Vagina (tissue), 2 donors: ENCODE measurements around the gene IVD. TPM values are rescaled to one million over a fixed set of nuclear protein-coding genes. Genes with fewer than 3 reads are reported as not detected.

Experiments used
- DNase-seq, 2 donors: peaks; one replicate each; pipeline ENCODE4 v3.0.0-alpha.2; 2017; ENCODE audit errors: extremely low spot score in 2 of 2
- H3K27ac ChIP-seq: fragments of 200-600 bp; sonication (generic); one replicate; pipeline ENCODE4 v1.5.1; 2019
- H3K27me3 ChIP-seq: fragments of 200-600 bp; sonication (generic); one replicate; pipeline ENCODE4 v1.5.1; 2019
- H3K36me3 ChIP-seq, 2 donors: fragments of 200-600 bp; sonication (generic); one replicate each; pipeline ENCODE4 v1.5.1; 2017 to 2019
- H3K4me1 ChIP-seq: fragments of 200-600 bp; sonication (generic); one replicate; pipeline ENCODE4 v1.5.1; 2019
- H3K4me3 ChIP-seq, 2 donors: fragments of 200-600 bp; sonication (generic); 1 replicate in 1 of 2; 2 replicates in 1 of 2; pipeline ENCODE4 v1.5.1; 2016 to 2019
- H3K9me3 ChIP-seq: fragments of 200-600 bp; sonication (generic); one replicate; pipeline ENCODE4 v1.5.1; 2019
- POLR2A ChIP-seq, 2 donors: fragments of 450-650 bp; IDR thresholded peaks; one replicate each; pipeline ENCODE4 v1.6.1; 2017; ENCODE audit warnings: antibody characterized with exemption in 2 of 2, mild to moderate bottlenecking in 2 of 2, moderate library complexity in 2 of 2
- POLR2AphosphoS5 ChIP-seq, 2 donors: sonication (generic); formaldehyde crosslinking; IDR thresholded peaks; one replicate each; pipeline ENCODE4 v1.9.0; 2017; ENCODE audit warnings: antibody characterized with exemption in 2 of 2, mild to moderate bottlenecking in 2 of 2, low read depth in 1 of 2; ENCODE audit not compliant: insufficient read depth in 1 of 2
- intact Hi-C: fragments of 100-400 bp; cut with DNase I; formaldehyde crosslinking; loops from one replicate; pipeline ENCODE4 v1.15.1; 2023
- total RNA-seq: library from RNA; depleted of rRNA; stranded (reverse); fragments of >200 nt; gene quantifications from one replicate; pipeline ENCODE4 v1.2.3, GENCODE V29; 2016
- TF ChIP-seq, protein P1 (sequence below), 3 experiments: fragments of 450-650 bp in 2 of 3; fragments of 200-600 bp in 1 of 3; sonication (generic) in 1 of 3; IDR thresholded peaks; one replicate each; pipeline ENCODE4 v1.5.1; 2017 to 2019; ENCODE audit warnings: antibody characterized with exemption in 3 of 3, mild to moderate bottlenecking in 2 of 3, moderate library complexity in 2 of 3

IVD gene
- total RNA-seq, 1 donor from 2014 or later = 30.4 TPM

DNA sequence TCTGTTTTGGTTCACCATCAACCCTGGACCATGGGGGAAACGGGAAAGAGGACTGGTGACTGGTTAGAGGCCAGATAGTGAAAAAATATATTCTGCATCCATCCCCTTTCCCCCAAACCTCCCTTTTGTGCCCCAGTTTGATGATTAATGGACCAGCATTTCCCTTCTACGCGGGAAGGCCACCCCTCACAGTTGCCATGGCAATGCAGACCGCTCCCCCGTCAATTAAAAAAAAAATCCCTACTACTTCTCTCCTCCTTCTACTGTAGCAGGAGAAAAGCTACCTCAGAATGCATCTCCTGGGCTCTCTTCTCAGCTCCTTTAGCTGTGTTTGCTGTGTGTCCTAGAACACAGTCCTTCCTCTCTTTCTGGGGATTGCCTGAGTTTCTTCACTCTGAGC lies 39.1 kb downstream of the IVD start:
- intact Hi-C loops = no loop called here
- no peak for TF ChIP-seq POLR2AphosphoS5 (IDR thresholded peaks at IDR 0.05; ENCODE audit: insufficient read depth in 1 of 2, low read depth in 1 of 2)
- TF ChIP-seq, protein P1, sequence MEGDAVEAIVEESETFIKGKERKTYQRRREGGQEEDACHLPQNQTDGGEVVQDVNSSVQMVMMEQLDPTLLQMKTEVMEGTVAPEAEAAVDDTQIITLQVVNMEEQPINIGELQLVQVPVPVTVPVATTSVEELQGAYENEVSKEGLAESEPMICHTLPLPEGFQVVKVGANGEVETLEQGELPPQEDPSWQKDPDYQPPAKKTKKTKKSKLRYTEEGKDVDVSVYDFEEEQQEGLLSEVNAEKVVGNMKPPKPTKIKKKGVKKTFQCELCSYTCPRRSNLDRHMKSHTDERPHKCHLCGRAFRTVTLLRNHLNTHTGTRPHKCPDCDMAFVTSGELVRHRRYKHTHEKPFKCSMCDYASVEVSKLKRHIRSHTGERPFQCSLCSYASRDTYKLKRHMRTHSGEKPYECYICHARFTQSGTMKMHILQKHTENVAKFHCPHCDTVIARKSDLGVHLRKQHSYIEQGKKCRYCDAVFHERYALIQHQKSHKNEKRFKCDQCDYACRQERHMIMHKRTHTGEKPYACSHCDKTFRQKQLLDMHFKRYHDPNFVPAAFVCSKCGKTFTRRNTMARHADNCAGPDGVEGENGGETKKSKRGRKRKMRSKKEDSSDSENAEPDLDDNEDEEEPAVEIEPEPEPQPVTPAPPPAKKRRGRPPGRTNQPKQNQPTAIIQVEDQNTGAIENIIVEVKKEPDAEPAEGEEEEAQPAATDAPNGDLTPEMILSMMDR (IDR thresholded peaks at IDR 0.05) = no peak
- H3K4me3 ChIP-seq = no peak overlapping the region
- DNase-seq = no peak
- H3K9me3 ChIP-seq = no peaks in the 10 kb centered on the region
- no peak overlapping the region for H3K27ac ChIP-seq
- no peaks in the 10 kb centered on the region for H3K27me3 ChIP-seq
- H3K4me1 ChIP-seq = peaks cover 54% of the 10 kb centered on the region
- H3K36me3 ChIP-seq = no peaks in the 10 kb centered on the region

DNA sequence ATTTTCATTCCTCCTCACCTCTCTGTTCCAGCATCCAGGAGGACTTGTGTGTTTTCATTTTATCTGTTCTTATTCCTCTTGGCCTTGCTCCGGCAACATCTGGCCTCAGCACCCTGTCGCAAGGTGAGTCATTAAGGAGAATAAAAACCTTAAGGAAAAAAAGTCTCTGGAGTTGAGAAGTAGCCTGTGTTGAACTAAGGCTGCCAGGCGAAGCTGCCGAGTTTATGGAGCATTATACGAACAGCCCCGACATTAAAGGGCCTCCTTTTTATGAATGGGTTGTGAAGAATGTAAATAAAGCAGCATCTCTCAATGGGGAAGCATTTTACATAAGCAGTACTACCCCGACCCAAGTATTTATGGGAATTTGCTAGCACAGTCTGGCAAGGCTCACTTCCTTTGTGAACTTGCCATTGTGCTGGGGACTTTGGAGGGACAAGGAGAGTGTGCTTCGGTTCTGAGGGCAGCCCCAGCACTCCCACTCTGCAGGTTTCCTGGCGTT lies 39.9 kb downstream of the IVD start:
- TF ChIP-seq POLR2A (IDR thresholded peaks at IDR 0.05) (no peak), POLR2AphosphoS5 (IDR thresholded peaks at IDR 0.05; ENCODE audit: insufficient read depth in 1 of 2, low read depth in 1 of 2) (no peak)
- TF ChIP-seq, protein P1 (IDR thresholded peaks at IDR 0.05) = no peak
- Histone ChIP-seq H3K4me1 (peaks cover 48% of the 10 kb centered on the region), H3K27ac (no peak overlapping the region), H3K4me3 (no peak overlapping the region), H3K9me3 (no peaks in the 10 kb centered on the region), H3K36me3 (no peaks in the 10 kb centered on the region), H3K27me3 (no peaks in the 10 kb centered on the region)
- intact Hi-C loops = no loop called here
- DNase-seq = no peak

DNA sequence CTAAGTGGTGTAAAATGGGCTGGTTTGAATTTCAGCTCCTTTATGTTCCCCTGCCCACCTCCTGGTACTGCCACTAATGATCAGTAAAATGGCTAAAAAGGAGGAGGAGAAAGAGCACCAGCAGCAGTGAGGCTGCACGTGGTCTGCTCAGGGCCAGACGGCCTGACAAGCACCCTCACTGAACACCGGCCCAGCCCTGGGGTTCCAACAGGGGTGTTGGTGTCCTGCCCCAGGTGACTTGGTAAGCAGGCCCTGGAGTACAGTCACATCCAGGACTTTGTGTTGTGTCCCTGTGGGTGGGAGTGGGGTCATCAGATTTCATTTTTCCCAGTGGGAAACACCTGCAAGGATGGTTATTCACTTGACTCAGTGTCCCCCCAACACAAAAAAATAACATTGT lies 40.5 kb downstream of the IVD start:
- DNase-seq = no peak
- Histone ChIP-seq H3K9me3 (no peaks in the 10 kb centered on the region), H3K36me3 (no peaks in the 10 kb centered on the region), H3K27ac (no peak overlapping the region), H3K27me3 (no peaks in the 10 kb centered on the region), H3K4me1 (peaks cover 52% of the 10 kb centered on the region), H3K4me3 (no peak overlapping the region)
- TF ChIP-seq, protein P1 (IDR thresholded peaks at IDR 0.05) = no peak
- no peak for TF ChIP-seq POLR2AphosphoS5 (IDR thresholded peaks at IDR 0.05; ENCODE audit: insufficient read depth in 1 of 2, low read depth in 1 of 2)
- TF ChIP-seq POLR2A (IDR thresholded peaks at IDR 0.05) = no peak
- intact Hi-C loops = no loop called here

DNA sequence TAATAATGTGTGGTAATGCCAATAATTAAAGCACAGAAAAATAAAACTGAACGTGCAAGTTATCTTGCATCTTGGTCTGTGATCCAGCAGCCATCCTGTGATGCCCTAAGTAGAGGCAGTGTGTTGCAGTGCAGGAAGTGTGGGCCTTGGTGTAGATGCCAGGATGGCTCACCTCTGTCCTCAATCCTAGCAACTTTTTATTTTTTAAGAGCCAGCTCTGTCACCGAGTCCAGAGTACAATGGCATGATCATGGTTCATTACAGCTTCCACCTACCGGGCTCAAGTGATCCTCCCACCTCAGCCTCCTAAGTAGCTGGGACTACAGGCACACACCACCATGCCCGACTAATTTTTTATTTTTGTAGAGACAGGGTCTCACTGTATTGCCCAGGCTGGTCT lies 42.8 kb downstream of the IVD start:
- Histone ChIP-seq H3K9me3 (no peaks in the 10 kb centered on the region), H3K4me3 (no peak overlapping the region), H3K27ac (no peak overlapping the region), H3K36me3 (no peaks in the 10 kb centered on the region), H3K4me1 (peaks cover 58% of the 10 kb centered on the region), H3K27me3 (no peaks in the 10 kb centered on the region)
- DNase-seq = no peak
- TF ChIP-seq POLR2AphosphoS5 (IDR thresholded peaks at IDR 0.05; ENCODE audit: insufficient read depth in 1 of 2, low read depth in 1 of 2) (no peak), POLR2A (IDR thresholded peaks at IDR 0.05) (no peak)
- TF ChIP-seq, protein P1 (IDR thresholded peaks at IDR 0.05) = no peak
- intact Hi-C loops = no loop called here

DNA sequence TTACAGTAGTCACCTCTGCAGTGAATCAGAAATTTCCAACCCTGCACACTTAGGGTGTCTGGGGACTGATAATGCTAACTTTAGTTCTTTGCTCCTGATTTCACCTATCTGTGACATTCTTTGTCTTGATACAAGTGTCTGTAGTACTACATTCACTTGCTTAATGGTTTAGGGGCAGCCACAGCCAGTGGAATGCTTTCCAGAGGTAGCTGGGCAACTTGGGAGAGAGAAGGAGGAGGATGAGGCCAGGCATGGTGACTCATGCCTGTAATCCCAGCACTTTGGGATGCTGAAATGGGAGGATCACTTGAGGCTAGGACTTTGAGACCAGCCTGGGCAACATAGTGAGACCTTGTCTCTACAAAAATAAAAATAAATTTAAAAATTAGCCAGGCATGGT lies 43.7 kb downstream of the IVD start:
- no peak overlapping the region for H3K27ac ChIP-seq
- H3K36me3 ChIP-seq = no peaks in the 10 kb centered on the region
- H3K9me3 ChIP-seq = no peaks in the 10 kb centered on the region
- TF ChIP-seq POLR2A (IDR thresholded peaks at IDR 0.05) (no peak), POLR2AphosphoS5 (IDR thresholded peaks at IDR 0.05; ENCODE audit: insufficient read depth in 1 of 2, low read depth in 1 of 2) (no peak)
- TF ChIP-seq, protein P1 (IDR thresholded peaks at IDR 0.05) = no peak
- no peak overlapping the region for H3K4me3 ChIP-seq
- DNase-seq = no peak
- H3K4me1 ChIP-seq = peaks cover 58% of the 10 kb centered on the region
- intact Hi-C loops = no loop called here
- no peaks in the 10 kb centered on the region for H3K27me3 ChIP-seq
